ENCODE data around the gene UFD1. TPM values are rescaled to one million over a fixed set of nuclear protein-coding genes. Genes with fewer than 3 reads are reported as not detected.

UFD1 gene
- total and polyA plus RNA-seq, 2 donors (not counting 1 experiment from before 2014, with no cell fraction given) = 43.5 to 70.1 TPM

DNA sequence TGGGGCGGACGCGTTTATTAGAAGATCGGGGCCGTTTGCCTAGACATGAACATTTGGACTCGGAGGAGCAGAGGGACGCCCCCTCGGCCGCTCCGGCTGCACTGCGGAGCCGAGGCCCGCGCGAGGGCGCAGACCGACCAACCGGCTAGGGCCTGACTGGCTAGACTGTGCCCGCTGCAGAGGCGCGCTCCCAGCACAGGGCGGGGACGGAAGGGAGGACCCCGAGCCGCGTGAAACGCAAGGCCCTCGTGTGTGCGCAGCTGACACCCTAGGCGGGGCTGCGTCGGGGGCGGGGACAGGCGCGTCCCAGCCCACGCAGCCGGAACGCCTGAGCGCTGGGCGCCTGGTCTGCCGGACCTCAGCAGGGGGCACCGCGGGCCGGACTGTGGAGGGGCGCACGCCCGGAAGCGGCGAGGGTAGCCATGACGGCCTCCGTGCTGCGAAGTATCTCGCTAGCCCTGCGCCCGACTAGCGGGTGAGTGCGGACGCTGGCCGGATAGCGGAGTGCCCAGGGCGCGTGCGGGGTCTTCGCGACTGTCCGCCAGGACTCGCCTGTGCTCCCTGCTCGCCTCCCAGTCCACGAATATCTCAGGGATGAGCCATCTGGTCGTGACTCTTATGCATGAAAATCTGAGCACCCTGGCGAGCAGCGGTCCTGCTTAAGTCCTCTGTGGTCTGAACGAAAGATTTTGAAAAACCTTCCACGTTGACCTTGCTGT, 46.7 kb downstream of the UFD1 start, which contains the start of gene MRPL40:
TSS of gene MRPL40 (plus strand) at position 413 of the 719 bp plus-strand sequence. CDS start at position 423, 10 bp downstream.
- Histone ChIP-seq H3K27me3 (replicated peaks in 1 of 4; ENCODE audit: control extremely low read depth in 1 of 4, control insufficient read depth in 3 of 4, insufficient read depth in 4 of 4, low read length in 3 of 4) (no peaks in the 10 kb centered on the region), H3K4me3 (ENCODE audit: control extremely low read depth in 1 of 5, extremely low read depth in 1 of 5, insufficient read depth in 1 of 5, low read depth in 2 of 5, low read length in 4 of 5) (peak within 1 kb of the TSS; percentile 73 to 90 (median 85)), H3K79me2 (ENCODE audit: control insufficient read depth, insufficient read depth, low read length) (peaks cover 49% of the 10 kb centered on the region), H3K4me2 (replicated peaks; ENCODE audit: low read depth, low read length, poor library complexity, severe bottlenecking) (peak within 1 kb of the TSS; percentile 98), H3K36me3 (replicated peaks in 1 of 2; ENCODE audit: control extremely low read depth in 1 of 2, control insufficient read depth in 1 of 2, extremely low read depth in 1 of 2, insufficient read depth in 2 of 2, low read length in 1 of 2) (peaks cover 2 to 13% of the 10 kb centered on the region in 2 experiments), H3K9ac (ENCODE audit: low read length) (peak within 1 kb of the TSS; percentile 96), H2AFZ (ENCODE audit: insufficient read depth, low read depth, low read length, poor library complexity, severe bottlenecking) (peak within 1 kb of the TSS; percentile 93), H3K27ac (ENCODE audit: low read length in 2 of 2) (peak within 1 kb of the TSS; percentile 91 to 97), H4K20me1 (ENCODE audit: control insufficient read depth, insufficient read depth, low read length, poor library complexity, severe bottlenecking) (peaks cover 30% of the 10 kb centered on the region), H3K4me1 (ENCODE audit: control insufficient read depth in 2 of 2, insufficient read depth in 2 of 2, low read length in 2 of 2) (peaks cover 46 to 63% of the 10 kb centered on the region in 2 donors), H3K9me3 (ENCODE audit: control extremely low read depth in 1 of 3, control insufficient read depth in 2 of 3, insufficient read depth in 1 of 3, low read length in 2 of 3) (no peaks in the 10 kb centered on the region)
- ChIA-PET POLR2A (interaction anchor here (0.9 to 3.9 kb wide), 11 partner anchors 13 to 258 kb away, joined by 3 to 29 read pairs (median 6); partner anchors contain the start of genes C22orf39, CDC45, CLTCL1 and SLC25A1), CTCF (interaction anchor here (0.7 to 0.9 kb wide), 3 partner anchors 15 to 71 kb away, joined by 3 to 4 read pairs (median 3); partner anchors contain the start of gene C22orf39)
- Mint-ChIP-seq H3K9me3 (ENCODE audit: insufficient read depth) (no peaks in the 10 kb centered on the region), H3K27ac (peak within 1 kb of the TSS; percentile 98), H3K27me3 (no peaks in the 10 kb centered on the region), H3K4me1 (peaks cover 62% of the 10 kb centered on the region), H3K4me3 (peak within 1 kb of the TSS; percentile 93)
- DNase-seq (peak; percentile 90), ATAC-seq (ENCODE audit: low read depth) (peak; percentile 87)
- WGBS (ENCODE audit: insufficient coverage) = under 1% methylated on average over 74 of the region's 74 CpGs
- intact Hi-C loops (cut with micrococcal nuclease) = loop anchor here (1.0 to 5.0 kb wide), 6 partner anchors 15 to 287 kb away; partner anchors contain the start of genes C22orf39, CDC45, CLTCL1 and ESS2
- TF ChIP-seq, protein P1, sequence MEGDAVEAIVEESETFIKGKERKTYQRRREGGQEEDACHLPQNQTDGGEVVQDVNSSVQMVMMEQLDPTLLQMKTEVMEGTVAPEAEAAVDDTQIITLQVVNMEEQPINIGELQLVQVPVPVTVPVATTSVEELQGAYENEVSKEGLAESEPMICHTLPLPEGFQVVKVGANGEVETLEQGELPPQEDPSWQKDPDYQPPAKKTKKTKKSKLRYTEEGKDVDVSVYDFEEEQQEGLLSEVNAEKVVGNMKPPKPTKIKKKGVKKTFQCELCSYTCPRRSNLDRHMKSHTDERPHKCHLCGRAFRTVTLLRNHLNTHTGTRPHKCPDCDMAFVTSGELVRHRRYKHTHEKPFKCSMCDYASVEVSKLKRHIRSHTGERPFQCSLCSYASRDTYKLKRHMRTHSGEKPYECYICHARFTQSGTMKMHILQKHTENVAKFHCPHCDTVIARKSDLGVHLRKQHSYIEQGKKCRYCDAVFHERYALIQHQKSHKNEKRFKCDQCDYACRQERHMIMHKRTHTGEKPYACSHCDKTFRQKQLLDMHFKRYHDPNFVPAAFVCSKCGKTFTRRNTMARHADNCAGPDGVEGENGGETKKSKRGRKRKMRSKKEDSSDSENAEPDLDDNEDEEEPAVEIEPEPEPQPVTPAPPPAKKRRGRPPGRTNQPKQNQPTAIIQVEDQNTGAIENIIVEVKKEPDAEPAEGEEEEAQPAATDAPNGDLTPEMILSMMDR (IDR thresholded peaks at IDR 0.05) = no peak
- no peak for TF ChIP-seq EZH2 (IDR thresholded peaks at IDR 0.05; ENCODE audit: borderline replicate concordance, insufficient read depth, low read depth, low read length, poor library complexity, severe bottlenecking)
